HL-60 (cell line): ENCODE data around the gene KSR1.

Source experiments
- DNase-seq, 2 experiments: peaks; one replicate each; pipeline ENCODE4 v3.0.0-alpha.2; 2010 to 2020; ENCODE audit warnings: low read depth in 1 of 2, low spot score in 1 of 2
- H3K27ac ChIP-seq: fragments of 250-450 bp; sonication (Bioruptor Pico); replicated peaks from 2 replicates; pipeline ENCODE4 v1.5.1; 2020; ENCODE audit warnings: mild to moderate bottlenecking, moderate library complexity
- H3K27me3 ChIP-seq: fragments of 250-450 bp; sonication (Bioruptor Pico); 2 replicates; pipeline ENCODE4 v1.5.1; 2021; ENCODE audit warnings: mild to moderate bottlenecking, moderate library complexity; ENCODE audit not compliant: insufficient read depth, poor library complexity, severe bottlenecking
- H3K4me3 ChIP-seq: replicated peaks from 2 replicates; pipeline ENCODE4 v1.5.1; 2011; ENCODE audit warnings: mild to moderate bottlenecking, control low read depth, low read length; ENCODE audit not compliant: insufficient read depth
- GABPA ChIP-seq: IDR thresholded peaks from 2 replicates; pipeline ENCODE4 v1.6.1; 2012; ENCODE audit warnings: low read depth
- POLR2AphosphoS5 ChIP-seq: IDR thresholded peaks from 2 replicates; pipeline ENCODE4 v1.6.1; 2012; ENCODE audit warnings: low read depth
- SPI1 ChIP-seq: IDR thresholded peaks from 2 replicates; pipeline ENCODE4 v1.6.1; 2012; ENCODE audit warnings: low read depth, mild to moderate bottlenecking, borderline replicate concordance
- TF ChIP-seq, protein P1 (sequence below): IDR thresholded peaks from one replicate; pipeline ENCODE4 v1.5.1; 2011; ENCODE audit warnings: low read length, control low read depth, inconsistent platforms; ENCODE audit not compliant: insufficient read depth
- TF ChIP-seq, protein P2 (sequence below): IDR thresholded peaks from 2 replicates; pipeline ENCODE4 v1.6.1; 2012; ENCODE audit warnings: low read depth; ENCODE audit not compliant: insufficient replicate concordance

The KSR1 gene

DNA sequence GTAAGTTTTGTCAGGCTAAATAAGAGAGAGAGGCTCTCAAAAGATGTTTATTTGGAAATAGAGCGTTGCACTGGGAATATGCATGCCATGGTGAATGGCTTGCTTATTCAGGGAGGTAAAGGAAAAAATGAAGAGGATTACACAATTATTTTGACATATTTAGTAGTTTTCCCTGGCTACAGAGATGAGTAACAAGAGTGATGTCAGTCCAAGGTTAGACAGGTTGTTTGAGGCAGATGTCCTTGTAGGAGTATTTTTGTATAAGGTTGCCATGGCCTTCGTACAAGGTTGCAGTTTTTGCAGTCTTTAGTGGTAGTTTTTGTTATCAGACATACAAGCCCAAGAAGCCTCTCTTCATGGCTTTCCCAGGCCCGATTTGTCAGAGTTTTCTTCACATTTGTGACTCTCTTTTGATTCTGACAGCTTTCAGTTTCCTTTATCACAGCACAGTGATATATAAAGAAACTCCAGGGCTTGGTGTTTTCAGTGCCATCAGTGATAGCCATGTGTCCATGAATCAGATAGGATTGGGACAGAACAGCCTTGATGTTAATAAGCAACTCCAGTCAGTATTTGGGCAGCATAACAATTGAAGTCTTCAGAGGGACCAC lies 156.0 kb downstream of the KSR1 start:
- Histone ChIP-seq H3K27ac (no peak overlapping the region), H3K27me3 (no peaks in the 10 kb centered on the region), H3K4me3 (no peak overlapping the region)
- no peak for DNase-seq
- TF ChIP-seq, protein P1, sequence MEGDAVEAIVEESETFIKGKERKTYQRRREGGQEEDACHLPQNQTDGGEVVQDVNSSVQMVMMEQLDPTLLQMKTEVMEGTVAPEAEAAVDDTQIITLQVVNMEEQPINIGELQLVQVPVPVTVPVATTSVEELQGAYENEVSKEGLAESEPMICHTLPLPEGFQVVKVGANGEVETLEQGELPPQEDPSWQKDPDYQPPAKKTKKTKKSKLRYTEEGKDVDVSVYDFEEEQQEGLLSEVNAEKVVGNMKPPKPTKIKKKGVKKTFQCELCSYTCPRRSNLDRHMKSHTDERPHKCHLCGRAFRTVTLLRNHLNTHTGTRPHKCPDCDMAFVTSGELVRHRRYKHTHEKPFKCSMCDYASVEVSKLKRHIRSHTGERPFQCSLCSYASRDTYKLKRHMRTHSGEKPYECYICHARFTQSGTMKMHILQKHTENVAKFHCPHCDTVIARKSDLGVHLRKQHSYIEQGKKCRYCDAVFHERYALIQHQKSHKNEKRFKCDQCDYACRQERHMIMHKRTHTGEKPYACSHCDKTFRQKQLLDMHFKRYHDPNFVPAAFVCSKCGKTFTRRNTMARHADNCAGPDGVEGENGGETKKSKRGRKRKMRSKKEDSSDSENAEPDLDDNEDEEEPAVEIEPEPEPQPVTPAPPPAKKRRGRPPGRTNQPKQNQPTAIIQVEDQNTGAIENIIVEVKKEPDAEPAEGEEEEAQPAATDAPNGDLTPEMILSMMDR: no peak
- TF ChIP-seq POLR2AphosphoS5 (no peak), GABPA (no peak), SPI1 (no peak)
- TF ChIP-seq, protein P2, sequence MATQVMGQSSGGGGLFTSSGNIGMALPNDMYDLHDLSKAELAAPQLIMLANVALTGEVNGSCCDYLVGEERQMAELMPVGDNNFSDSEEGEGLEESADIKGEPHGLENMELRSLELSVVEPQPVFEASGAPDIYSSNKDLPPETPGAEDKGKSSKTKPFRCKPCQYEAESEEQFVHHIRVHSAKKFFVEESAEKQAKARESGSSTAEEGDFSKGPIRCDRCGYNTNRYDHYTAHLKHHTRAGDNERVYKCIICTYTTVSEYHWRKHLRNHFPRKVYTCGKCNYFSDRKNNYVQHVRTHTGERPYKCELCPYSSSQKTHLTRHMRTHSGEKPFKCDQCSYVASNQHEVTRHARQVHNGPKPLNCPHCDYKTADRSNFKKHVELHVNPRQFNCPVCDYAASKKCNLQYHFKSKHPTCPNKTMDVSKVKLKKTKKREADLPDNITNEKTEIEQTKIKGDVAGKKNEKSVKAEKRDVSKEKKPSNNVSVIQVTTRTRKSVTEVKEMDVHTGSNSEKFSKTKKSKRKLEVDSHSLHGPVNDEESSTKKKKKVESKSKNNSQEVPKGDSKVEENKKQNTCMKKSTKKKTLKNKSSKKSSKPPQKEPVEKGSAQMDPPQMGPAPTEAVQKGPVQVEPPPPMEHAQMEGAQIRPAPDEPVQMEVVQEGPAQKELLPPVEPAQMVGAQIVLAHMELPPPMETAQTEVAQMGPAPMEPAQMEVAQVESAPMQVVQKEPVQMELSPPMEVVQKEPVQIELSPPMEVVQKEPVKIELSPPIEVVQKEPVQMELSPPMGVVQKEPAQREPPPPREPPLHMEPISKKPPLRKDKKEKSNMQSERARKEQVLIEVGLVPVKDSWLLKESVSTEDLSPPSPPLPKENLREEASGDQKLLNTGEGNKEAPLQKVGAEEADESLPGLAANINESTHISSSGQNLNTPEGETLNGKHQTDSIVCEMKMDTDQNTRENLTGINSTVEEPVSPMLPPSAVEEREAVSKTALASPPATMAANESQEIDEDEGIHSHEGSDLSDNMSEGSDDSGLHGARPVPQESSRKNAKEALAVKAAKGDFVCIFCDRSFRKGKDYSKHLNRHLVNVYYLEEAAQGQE: no peak

- TF ChIP-seq, protein P1: no peak
- TF ChIP-seq SPI1: no peak
- TF ChIP-seq, protein P2: no peak
- TF ChIP-seq POLR2AphosphoS5: no peak
- TF ChIP-seq GABPA: no peak
- no peaks in the 10 kb centered on the region for H3K27me3 ChIP-seq
Observed at GRCh38 chr17:27613433-27613832, 157.2 kb downstream of the KSR1 start.

GRCh38 chr17:27615121-27615520 lies 158.9 kb downstream of the KSR1 start:
- Histone ChIP-seq H3K27me3 (no peaks in the 10 kb centered on the region), H3K27ac (no peak overlapping the region), H3K4me3 (no peak overlapping the region)
- DNase-seq: no peak
- TF ChIP-seq POLR2AphosphoS5 (no peak), SPI1 (no peak), GABPA (no peak)
- TF ChIP-seq, protein P2: no peak
- TF ChIP-seq, protein P1: no peak

More at GRCh38 chr17:27613433-27613832, 157.2 kb downstream of the KSR1 start:
- Histone ChIP-seq H3K27ac (no peak overlapping the region), H3K4me3 (no peak overlapping the region)
- no peak for DNase-seq
